Ovary (tissue), 9 donors: Measurements from ENCODE around the gene KCND3. TPM values are rescaled to one million over a fixed set of nuclear protein-coding genes. Genes with fewer than 3 reads are reported as not detected.

Experiments used
- DNase-seq, 5 donors: peaks; one replicate each; pipeline ENCODE4 v3.0.0-alpha.2; 2019 to 2020
- H3K27ac ChIP-seq, 2 donors: fragments of 200-600 bp; one replicate each; pipeline versions ENCODE4 v1.5.1 to v1.8.0; 2019 to 2022
- H3K27me3 ChIP-seq: fragments of 200-600 bp; one replicate; pipeline ENCODE4 v1.8.0; 2022
- H3K36me3 ChIP-seq: fragments of 200-600 bp; sonication (generic); one replicate; pipeline ENCODE4 v1.5.1; 2019
- H3K4me1 ChIP-seq: one replicate; pipeline ENCODE4 v1.8.1; 2013; ENCODE audit warnings: mild to moderate bottlenecking, moderate library complexity; ENCODE audit not compliant: insufficient read depth
- H3K4me3 ChIP-seq: fragments of 200-600 bp; sonication (generic); one replicate; pipeline ENCODE4 v1.5.1; 2017
- H3K9me3 ChIP-seq, 2 donors: fragments of 200-600 bp in 1 of 2; sonication (generic) in 1 of 2; one replicate each; pipeline versions ENCODE4 v1.5.1 to v1.8.1; 2013 to 2019; ENCODE audit warnings: mild to moderate bottlenecking in 1 of 2, moderate library complexity in 1 of 2
- EP300 ChIP-seq: sonication (generic); formaldehyde crosslinking; IDR thresholded peaks from one replicate; pipeline ENCODE4 v1.6.1; 2017; ENCODE audit warnings: antibody characterized with exemption
- POLR2A ChIP-seq: fragments of 450-650 bp; IDR thresholded peaks from one replicate; pipeline ENCODE4 v1.6.1; 2017; ENCODE audit warnings: antibody characterized with exemption, mild to moderate bottlenecking, moderate library complexity
- WGBS, 3 donors: extraction: QIAGEN DNeasy Blood & Tissue Kit in 1 of 3; methylation state at CpG; one replicate each; pipeline versions ENCODE4 v1.1.5 to v1.1.7; 2013 to 2017; 5-methylcytosine and 5-hydroxymethylcytosine counted together
- intact Hi-C, 4 donors: fragments of 100-400 bp; cut with DNase I; formaldehyde crosslinking; loops; one replicate each; pipeline versions ENCODE4 v1.11.0 to v1.15.1; 2022 to 2023
- polyA plus RNA-seq, 2 donors: library from polyadenylated mRNA; stranded (reverse); fragments of 200-250 nt in 1 of 2; fragments of 350-450 nt in 1 of 2; fragmentation: Illumina TruSeq in 1 of 2; extraction: RNeasy Lipid Tissue Mini Kit (QIAGEN cat#74804) in 1 of 2; gene quantifications; one replicate each; pipeline ENCODE4 v1.2.3, GENCODE V29; 2013 to 2014
- total RNA-seq, 7 donors: library from RNA; depleted of rRNA in 2 of 7; stranded (reverse); fragments of >200 nt in 2 of 7; fragmentation: NEBNext Ultra II Directional in 3 of 7; extraction: Animal tissue kit (Norgen Biotek cat#: 25700) in 3 of 7; gene quantifications; one replicate each; pipeline versions ENCODE4 v1.1.0 to v1.2.4, GENCODE V29; 2016 to 2023
- TF ChIP-seq, protein P1 (sequence below), 3 donors: fragments of 450-650 bp in 2 of 3; fragments of 200-600 bp in 1 of 3; IDR thresholded peaks; one replicate each; pipeline versions ENCODE4 v1.5.1 to v1.8.0; 2016 to 2022; ENCODE audit warnings: antibody characterized with exemption in 3 of 3, mild to moderate bottlenecking in 1 of 3
- donor health status: DM: no; HTN: no; CAD: no; lungs with moderate emphysema.
- donor health status: DM: no; HTN: no; CAD: no.
- donor health status: Bipolar disorder and iron deficiency.
- donor health status: DM: yes; HTN: yes; CAD: no.
- donor health status: DM: no; HTN: no; CAD: no.
- donor health status: DM: yes; HTN: yes; CAD: no.

KCND3 gene
- total and polyA plus RNA-seq, 9 donors = 0.15 to 6.5 (median 0.60) TPM

DNA sequence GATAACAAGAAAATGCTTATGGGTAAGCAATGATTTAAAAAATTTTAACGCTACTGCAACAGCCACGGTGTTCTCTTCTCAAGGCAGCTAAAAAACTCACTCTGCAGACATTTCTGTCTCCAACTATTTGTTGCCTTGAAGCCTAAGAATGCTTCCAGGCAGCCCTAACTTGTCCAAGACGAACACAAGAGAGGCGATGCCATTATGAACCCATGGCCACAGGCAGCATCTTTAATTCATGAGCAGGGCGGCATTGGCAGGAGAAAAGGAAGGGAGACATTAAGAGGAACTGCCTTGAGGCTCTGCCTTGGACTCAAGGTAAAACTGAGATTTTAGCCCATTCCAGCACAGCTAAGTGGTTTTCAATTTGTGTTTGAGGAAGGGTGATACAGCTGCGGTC lies 67.5 kb downstream of the KCND3 start:
- H3K4me1 ChIP-seq = no peaks in the 10 kb centered on the region
- intact Hi-C loops = no loop called here
- WGBS, 3 donors = 75 to 84% (median 80%) methylated on average over 6 of the region's 6 CpGs
- TF ChIP-seq POLR2A = no peak
- TF ChIP-seq EP300 = no peak
- TF ChIP-seq, protein P1, sequence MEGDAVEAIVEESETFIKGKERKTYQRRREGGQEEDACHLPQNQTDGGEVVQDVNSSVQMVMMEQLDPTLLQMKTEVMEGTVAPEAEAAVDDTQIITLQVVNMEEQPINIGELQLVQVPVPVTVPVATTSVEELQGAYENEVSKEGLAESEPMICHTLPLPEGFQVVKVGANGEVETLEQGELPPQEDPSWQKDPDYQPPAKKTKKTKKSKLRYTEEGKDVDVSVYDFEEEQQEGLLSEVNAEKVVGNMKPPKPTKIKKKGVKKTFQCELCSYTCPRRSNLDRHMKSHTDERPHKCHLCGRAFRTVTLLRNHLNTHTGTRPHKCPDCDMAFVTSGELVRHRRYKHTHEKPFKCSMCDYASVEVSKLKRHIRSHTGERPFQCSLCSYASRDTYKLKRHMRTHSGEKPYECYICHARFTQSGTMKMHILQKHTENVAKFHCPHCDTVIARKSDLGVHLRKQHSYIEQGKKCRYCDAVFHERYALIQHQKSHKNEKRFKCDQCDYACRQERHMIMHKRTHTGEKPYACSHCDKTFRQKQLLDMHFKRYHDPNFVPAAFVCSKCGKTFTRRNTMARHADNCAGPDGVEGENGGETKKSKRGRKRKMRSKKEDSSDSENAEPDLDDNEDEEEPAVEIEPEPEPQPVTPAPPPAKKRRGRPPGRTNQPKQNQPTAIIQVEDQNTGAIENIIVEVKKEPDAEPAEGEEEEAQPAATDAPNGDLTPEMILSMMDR (IDR thresholded peaks at IDR 0.05) = no peak
- H3K27me3 ChIP-seq = no peaks in the 10 kb centered on the region
- H3K4me3 ChIP-seq = no peak overlapping the region
- no peak for DNase-seq
- no peaks in the 10 kb centered on the region for H3K36me3 ChIP-seq
- H3K27ac ChIP-seq = no peak overlapping the region
- no peaks in the 10 kb centered on the region for H3K9me3 ChIP-seq

DNA sequence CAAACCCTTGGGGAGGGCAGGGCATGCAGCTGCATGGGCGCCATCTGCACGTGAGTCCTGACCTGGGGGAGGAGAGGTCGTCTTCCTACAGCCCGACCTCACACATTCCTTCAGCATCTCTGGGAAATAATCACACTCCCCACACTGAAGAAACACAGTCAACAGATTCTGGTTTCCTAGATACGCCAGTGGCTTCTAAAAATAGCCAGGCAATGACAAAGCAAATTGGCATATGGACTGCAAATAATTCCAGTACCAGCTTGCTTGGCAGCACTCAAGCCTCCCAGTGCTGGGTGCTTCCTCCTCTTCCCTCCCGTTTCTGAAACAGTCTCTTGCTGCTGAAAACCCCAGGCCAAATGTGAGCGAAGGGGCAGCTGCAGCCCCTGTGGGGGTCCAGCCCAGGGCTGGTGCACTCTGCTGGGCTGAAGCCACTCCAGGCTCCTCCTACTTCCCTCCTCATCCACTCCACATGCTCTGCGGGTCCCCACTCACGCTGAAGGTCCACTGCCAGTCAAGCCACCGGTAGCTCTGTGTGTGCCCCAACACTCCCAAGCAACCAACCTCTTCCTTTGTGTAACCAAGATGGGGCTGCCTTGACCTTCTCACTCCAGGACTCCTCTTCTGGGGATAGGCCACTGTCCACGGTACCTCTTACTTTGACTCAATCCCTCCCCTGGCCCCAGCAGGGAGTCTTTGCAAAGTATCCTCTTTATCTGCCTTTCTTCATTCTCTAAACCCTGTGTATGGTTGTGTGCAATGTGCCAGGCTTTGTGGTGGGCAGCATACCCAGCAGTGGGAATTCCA lies 69.0 kb downstream of the KCND3 start:
- no peaks in the 10 kb centered on the region for H3K4me1 ChIP-seq
- no peak overlapping the region for H3K27ac ChIP-seq
- intact Hi-C loops = no loop called here
- no peaks in the 10 kb centered on the region for H3K27me3 ChIP-seq
- DNase-seq = no peak
- no peak overlapping the region for H3K4me3 ChIP-seq
- TF ChIP-seq, protein P1 (IDR thresholded peaks at IDR 0.05) = no peak
- TF ChIP-seq EP300 = no peak
- TF ChIP-seq POLR2A = no peak
- WGBS, 3 donors = 36 to 51% (median 42%) methylated on average over 11 of the region's 11 CpGs
- no peaks in the 10 kb centered on the region for H3K36me3 ChIP-seq
- H3K9me3 ChIP-seq = no peaks in the 10 kb centered on the region

DNA sequence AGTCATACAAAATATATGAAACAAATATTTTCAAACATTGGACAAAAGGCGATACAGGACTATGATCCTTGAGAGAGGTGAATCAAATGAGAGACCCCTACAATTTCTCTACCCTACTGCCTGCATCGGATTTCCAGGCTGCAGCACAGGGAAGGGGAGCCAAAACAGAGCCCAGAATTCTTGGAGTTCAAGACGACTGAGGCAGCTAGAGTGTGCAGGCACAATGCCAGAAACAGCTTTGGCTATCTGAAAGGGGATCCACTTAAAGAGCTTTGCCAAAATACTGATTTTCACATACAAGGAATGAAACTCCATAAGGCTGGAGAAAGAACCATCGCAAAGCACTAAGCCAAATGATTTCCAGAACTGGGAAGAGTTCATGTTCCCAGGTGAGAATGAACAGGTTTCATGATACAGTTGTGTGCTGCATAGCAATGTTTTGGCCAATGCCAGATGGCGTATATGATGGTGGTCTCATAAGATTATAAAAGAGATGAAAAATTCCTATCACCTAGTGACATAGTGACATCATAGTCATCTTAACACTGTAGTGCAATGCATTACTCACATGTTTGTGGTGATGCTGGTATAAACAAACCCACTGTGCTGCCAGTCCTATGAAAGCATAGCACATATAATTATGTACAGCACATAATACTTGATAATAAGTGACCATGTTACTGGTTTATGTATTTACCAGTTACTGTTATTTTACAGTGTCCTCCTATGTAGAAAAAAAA lies 77.5 kb downstream of the KCND3 start:
- 70 to 75% (median 74%) methylated on average over 5 of the region's 5 CpGs for WGBS, 3 donors
- no peak overlapping the region for H3K27ac ChIP-seq
- no peak for DNase-seq

DNA sequence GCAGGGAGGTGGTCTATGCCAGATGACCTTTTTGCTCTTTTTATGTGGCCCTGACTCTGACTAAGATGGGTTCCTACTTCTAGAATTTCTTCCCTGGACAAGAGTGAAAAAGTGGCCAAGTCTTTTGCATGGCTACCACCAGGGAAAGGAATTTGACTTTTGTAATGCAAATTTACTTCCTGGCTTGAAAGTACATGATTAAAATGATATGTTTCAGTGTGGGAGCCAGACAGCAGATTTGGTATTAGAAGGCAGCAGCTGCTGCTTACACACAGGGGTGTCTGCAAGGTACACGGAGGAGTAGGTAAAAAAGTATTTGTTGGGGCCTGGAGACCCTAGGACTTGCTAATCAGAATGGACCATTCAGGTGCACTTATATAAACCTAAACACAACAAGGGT lies 78.4 kb downstream of the KCND3 start:
- H3K27ac ChIP-seq = no peak overlapping the region
- no peaks in the 10 kb centered on the region for H3K36me3 ChIP-seq
- intact Hi-C loops = no loop called here
- WGBS, 3 donors = 47 to 80% (median 63%) methylated on average over 1 of the region's 1 CpG
- TF ChIP-seq, protein P1 (IDR thresholded peaks at IDR 0.05) = no peak
- H3K9me3 ChIP-seq = no peaks in the 10 kb centered on the region
- H3K4me1 ChIP-seq = no peaks in the 10 kb centered on the region
- H3K27me3 ChIP-seq = no peaks in the 10 kb centered on the region
- DNase-seq = no peak
- H3K4me3 ChIP-seq = no peak overlapping the region

More for the DNA sequence above, 77.5 kb downstream of the KCND3 start:
- H3K4me1 ChIP-seq = no peaks in the 10 kb centered on the region
- no peaks in the 10 kb centered on the region for H3K27me3 ChIP-seq
- H3K4me3 ChIP-seq = no peak overlapping the region
- H3K9me3 ChIP-seq = no peaks in the 10 kb centered on the region
- intact Hi-C loops = no loop called here
- TF ChIP-seq POLR2A = no peak
- TF ChIP-seq EP300 = no peak
- TF ChIP-seq, protein P1 (IDR thresholded peaks at IDR 0.05) = no peak
- no peaks in the 10 kb centered on the region for H3K36me3 ChIP-seq
